22Rv1 (cell line): ENCODE measurements around the gene HPSE2.
A peak's percentile ranks its signal among the peaks of the same experiment; 100 is the strongest.

Experiments used
- CTCF ChIP-seq: fragments of 450-650 bp; IDR thresholded peaks from 2 replicates; pipeline ENCODE4 v1.5.1; 2017; ENCODE audit warnings: mild to moderate bottlenecking
- ZFX ChIP-seq: fragments of 450-650 bp; IDR thresholded peaks from 2 replicates; pipeline ENCODE4 v1.6.1; 2017; ENCODE audit warnings: antibody characterized with exemption, borderline replicate concordance

- TF ChIP-seq CTCF (peak; percentile 24), ZFX (no peak)
Measured at GRCh38 chr10:98916526-98917125, 319.0 kb downstream of the HPSE2 start.
